Activated naive CD8-positive, alpha-beta T cell treated with anti-CD3 and anti-CD28 coated beads, Interleukin-2, amount 50 U/mL, for 24 hours (primary cell): ENCODE measurements around the gene RBM39.

Source experiments
- ATAC-seq: fragments of 150-1000 bp; cut with Tn5 transposase; one replicate; pipeline ENCODE4 v1.10.0; 2021
- DNase-seq: peaks from one replicate; pipeline ENCODE4 v3.0.0; 2021
- H3K27ac Mint-ChIP-seq: one replicate; pipeline ENCODE4 v1.8.0; 2021; ENCODE audit warnings: mild to moderate bottlenecking, mixed read lengths
- H3K27me3 Mint-ChIP-seq: one replicate; pipeline ENCODE4 v1.8.0; 2021; ENCODE audit warnings: mixed read lengths
- H3K36me3 Mint-ChIP-seq: one replicate; pipeline ENCODE4 v1.8.0; 2021; ENCODE audit warnings: low read depth, mixed read lengths
- H3K4me1 Mint-ChIP-seq: one replicate; pipeline ENCODE4 v1.8.0; 2021; ENCODE audit warnings: mixed read lengths
- H3K4me3 Mint-ChIP-seq: one replicate; pipeline ENCODE4 v1.8.0; 2021; ENCODE audit warnings: mild to moderate bottlenecking, moderate library complexity, mixed read lengths
- H3K9me3 Mint-ChIP-seq: one replicate; pipeline ENCODE4 v1.8.0; 2021; ENCODE audit warnings: mixed read lengths

Gene RBM39

GRCh38 chr20:35664466-35665206 is 77.4 kb downstream of the RBM39 start, which contains the start of the genes CPNE1 and RBM12:
Gene CPNE1 (minus strand): TSS chr20:35664900. CDS start chr20:35632923, 31,977 bp downstream.
Gene RBM12 (minus strand): TSS chr20:35664900. CDS start chr20:35655322, 9,578 bp downstream.
- H3K27ac Mint-ChIP-seq, result peak within 1 kb of the TSS; percentile 98
- DNase-seq (peak; percentile 93), ATAC-seq (peak; percentile 68)
- no peaks in the 10 kb centered on the region for H3K9me3 Mint-ChIP-seq
- peaks cover 38% of the 10 kb centered on the region for H3K4me1 Mint-ChIP-seq
- H3K27me3 Mint-ChIP-seq, result no peaks in the 10 kb centered on the region
- peaks cover 40% of the 10 kb centered on the region for H3K36me3 Mint-ChIP-seq
- peak within 1 kb of the TSS; percentile 80 for H3K4me3 Mint-ChIP-seq

GRCh38 chr20:35663516-35664465 is 78.3 kb downstream of the RBM39 start:
- Mint-ChIP-seq H3K36me3 (peaks cover 42% of the 10 kb centered on the region), H3K27ac (peak overlapping the region; percentile 98), H3K4me1 (peaks cover 46% of the 10 kb centered on the region), H3K27me3 (no peaks in the 10 kb centered on the region), H3K9me3 (no peaks in the 10 kb centered on the region), H3K4me3 (peak overlapping the region; percentile 80)
- ATAC-seq (peak; percentile 23), DNase-seq (peak; percentile 62)

- peaks cover 40% of the 10 kb centered on the region for H3K36me3 Mint-ChIP-seq
- ATAC-seq (no peak), DNase-seq (no peak)
- no peaks in the 10 kb centered on the region for H3K27me3 Mint-ChIP-seq
- H3K4me1 Mint-ChIP-seq, result peaks cover 57% of the 10 kb centered on the region
- no peaks in the 10 kb centered on the region for H3K9me3 Mint-ChIP-seq
- H3K4me3 Mint-ChIP-seq, result peak overlapping the region; percentile 80
- peak overlapping the region; percentile 98 for H3K27ac Mint-ChIP-seq
These were observed 79.5 kb downstream of the RBM39 start for GRCh38 chr20:35662551-35662950.

- DNase-seq, result no peak
- Mint-ChIP-seq H3K27me3 (no peaks in the 10 kb centered on the region), H3K4me3 (peak overlapping the region; percentile 80), H3K9me3 (no peaks in the 10 kb centered on the region), H3K4me1 (peaks cover 63% of the 10 kb centered on the region), H3K27ac (peak overlapping the region; percentile 98), H3K36me3 (peaks cover 46% of the 10 kb centered on the region)
- ATAC-seq, result no peak
These were observed 80.2 kb downstream of the RBM39 start for GRCh38 chr20:35661908-35662307.

GRCh38 chr20:35661053-35661452 is 81.0 kb downstream of the RBM39 start:
- Mint-ChIP-seq H3K27ac (peak overlapping the region; percentile 98), H3K36me3 (peaks cover 50% of the 10 kb centered on the region), H3K4me3 (peak overlapping the region; percentile 80), H3K27me3 (no peaks in the 10 kb centered on the region), H3K4me1 (peaks cover 71% of the 10 kb centered on the region), H3K9me3 (no peaks in the 10 kb centered on the region)
- peak; percentile 27 for ATAC-seq
- DNase-seq, result no peak

GRCh38 chr20:35660122-35660937 is 81.7 kb downstream of the RBM39 start:
- Mint-ChIP-seq H3K4me1 (peaks cover 74% of the 10 kb centered on the region), H3K36me3 (peaks cover 50% of the 10 kb centered on the region), H3K9me3 (no peaks in the 10 kb centered on the region), H3K4me3 (peak overlapping the region; percentile 80), H3K27ac (peak overlapping the region; percentile 98), H3K27me3 (no peaks in the 10 kb centered on the region)
- DNase-seq, result peak; percentile 33
- ATAC-seq, result peak; percentile 62

- Mint-ChIP-seq H3K4me1 (peaks cover 63% of the 10 kb centered on the region), H3K27me3 (no peaks in the 10 kb centered on the region), H3K36me3 (peaks cover 40% of the 10 kb centered on the region), H3K4me3 (no peak overlapping the region), H3K27ac (peak overlapping the region; percentile 40), H3K9me3 (no peaks in the 10 kb centered on the region)
- ATAC-seq (no peak), DNase-seq (no peak)
These were observed 84.8 kb downstream of the RBM39 start for GRCh38 chr20:35657271-35657670.

- DNase-seq, result no peak
- H3K4me1 Mint-ChIP-seq, result peaks cover 63% of the 10 kb centered on the region
- H3K9me3 Mint-ChIP-seq, result no peaks in the 10 kb centered on the region
- no peak for ATAC-seq
- no peaks in the 10 kb centered on the region for H3K27me3 Mint-ChIP-seq
- no peak overlapping the region for H3K4me3 Mint-ChIP-seq
- H3K27ac Mint-ChIP-seq, result no peak overlapping the region
- H3K36me3 Mint-ChIP-seq, result peaks cover 43% of the 10 kb centered on the region
These were observed 87.6 kb downstream of the RBM39 start for GRCh38 chr20:35654415-35654814.

GRCh38 chr20:35653893-35654292 is 88.2 kb downstream of the RBM39 start:
- Mint-ChIP-seq H3K9me3 (no peaks in the 10 kb centered on the region), H3K36me3 (peaks cover 43% of the 10 kb centered on the region), H3K4me3 (no peak overlapping the region), H3K27me3 (no peaks in the 10 kb centered on the region), H3K4me1 (peaks cover 63% of the 10 kb centered on the region), H3K27ac (no peak overlapping the region)
- no peak for DNase-seq
- no peak for ATAC-seq
